PC-9 (cell line): ENCODE results near the gene RPL23.

Experiments
- EZH2 ChIP-seq: fragments of 200-600 bp; sonication (generic); IDR thresholded peaks from 2 replicates; pipeline ENCODE4 v1.8.0; 2017; ENCODE audit warnings: antibody characterized with exemption, low read depth
- TF ChIP-seq, protein P1 (sequence below): fragments of 200-600 bp; sonication (generic); conservative IDR thresholded peaks from 2 replicates; pipeline ENCODE4 v1.6.1; 2017; ENCODE audit warnings: mixed run types, antibody characterized with exemption, mild to moderate bottlenecking, moderate library complexity

DNA sequence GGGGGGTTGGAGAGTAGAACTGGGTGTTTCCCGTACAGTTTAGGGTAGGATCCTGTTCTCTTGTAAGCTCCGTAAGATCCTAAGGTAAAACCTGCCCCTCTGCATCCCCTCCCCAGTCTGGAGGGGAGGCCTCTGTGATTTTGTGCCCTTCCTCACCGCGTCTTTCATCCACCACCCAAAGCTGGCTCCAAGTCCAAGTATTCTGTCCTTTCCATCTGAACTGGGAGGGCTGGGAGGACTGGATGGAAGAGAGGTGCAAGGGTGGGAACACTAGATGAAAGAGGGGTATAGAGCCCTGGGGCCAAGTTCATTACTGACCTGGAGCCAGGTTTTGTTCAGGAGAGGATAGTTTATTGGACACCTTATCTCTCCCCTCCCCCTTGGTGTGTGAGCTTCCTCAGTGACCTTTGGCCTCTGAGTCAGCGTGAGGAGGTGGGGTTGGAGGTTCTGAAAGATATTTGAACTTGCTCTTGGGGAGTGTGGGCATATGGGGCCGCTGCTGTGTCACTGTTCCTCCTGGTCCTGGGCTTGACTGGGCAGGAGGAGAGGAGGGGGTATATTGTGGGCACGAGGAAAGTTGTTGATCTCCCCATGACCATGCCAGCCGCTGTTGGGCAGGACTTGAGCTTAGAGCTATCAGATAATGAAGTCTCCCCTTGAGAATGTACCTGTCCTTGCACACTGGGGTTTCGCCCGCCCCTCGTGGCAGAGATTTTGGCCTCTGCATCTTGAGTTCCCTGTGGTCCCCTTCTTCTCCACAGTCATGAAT, 17.9 kb upstream of the RPL23 start:
- TF ChIP-seq, protein P1, sequence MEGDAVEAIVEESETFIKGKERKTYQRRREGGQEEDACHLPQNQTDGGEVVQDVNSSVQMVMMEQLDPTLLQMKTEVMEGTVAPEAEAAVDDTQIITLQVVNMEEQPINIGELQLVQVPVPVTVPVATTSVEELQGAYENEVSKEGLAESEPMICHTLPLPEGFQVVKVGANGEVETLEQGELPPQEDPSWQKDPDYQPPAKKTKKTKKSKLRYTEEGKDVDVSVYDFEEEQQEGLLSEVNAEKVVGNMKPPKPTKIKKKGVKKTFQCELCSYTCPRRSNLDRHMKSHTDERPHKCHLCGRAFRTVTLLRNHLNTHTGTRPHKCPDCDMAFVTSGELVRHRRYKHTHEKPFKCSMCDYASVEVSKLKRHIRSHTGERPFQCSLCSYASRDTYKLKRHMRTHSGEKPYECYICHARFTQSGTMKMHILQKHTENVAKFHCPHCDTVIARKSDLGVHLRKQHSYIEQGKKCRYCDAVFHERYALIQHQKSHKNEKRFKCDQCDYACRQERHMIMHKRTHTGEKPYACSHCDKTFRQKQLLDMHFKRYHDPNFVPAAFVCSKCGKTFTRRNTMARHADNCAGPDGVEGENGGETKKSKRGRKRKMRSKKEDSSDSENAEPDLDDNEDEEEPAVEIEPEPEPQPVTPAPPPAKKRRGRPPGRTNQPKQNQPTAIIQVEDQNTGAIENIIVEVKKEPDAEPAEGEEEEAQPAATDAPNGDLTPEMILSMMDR, result peak; percentile 47; the same call in 1 of the 2 replicates
- no peak for TF ChIP-seq EZH2
